Activated CD4-positive, alpha-beta T cell treated with anti-CD3 and anti-CD28 coated beads, Interleukin-2, amount 10 ng/mL, durations not matched to agents 7 days and 5 days (primary cell): ENCODE data around the gene APBB1IP. TPM values are rescaled to one million over a fixed set of nuclear protein-coding genes. Genes with fewer than 3 reads are reported as not detected.

ENCODE experiments used
- CTCF ChIA-PET: fragments of 350-600 bp; sonication (Branson Sonifier 250); formaldehyde crosslinking; loops from one replicate; lab custom pipeline; 2021; ENCODE audit warnings: antibody characterized with exemption; lab: Charles Lee
- POLR2A ChIA-PET: fragments of 350-600 bp; sonication (Branson Sonifier 250); formaldehyde crosslinking; loops from one replicate; lab custom pipeline; 2021; ENCODE audit warnings: antibody characterized with exemption; lab: Charles Lee
- DNase-seq: peaks from one replicate; pipeline ENCODE4 v3.0.0-alpha.2; 2020
- H3K27ac Mint-ChIP-seq: one replicate; pipeline ENCODE4 v1.8.0; 2021; ENCODE audit warnings: mild to moderate bottlenecking, moderate library complexity, mixed read lengths
- H3K27me3 Mint-ChIP-seq: one replicate; pipeline ENCODE4 v1.8.0; 2021; ENCODE audit warnings: mixed read lengths
- H3K36me3 Mint-ChIP-seq: one replicate; pipeline ENCODE4 v1.8.0; 2021; ENCODE audit warnings: low read depth, mixed read lengths
- H3K4me1 Mint-ChIP-seq: one replicate; pipeline ENCODE4 v1.8.0; 2021; ENCODE audit warnings: mixed read lengths
- H3K4me3 Mint-ChIP-seq: one replicate; pipeline ENCODE4 v1.8.0; 2021; ENCODE audit warnings: mild to moderate bottlenecking, moderate library complexity, mixed read lengths
- H3K9me3 Mint-ChIP-seq: one replicate; pipeline ENCODE4 v1.8.0; 2021; ENCODE audit warnings: mixed read lengths
- total RNA-seq, 2 experiments: library from RNA; stranded (reverse); gene quantifications; one replicate each; pipeline ENCODE4 v1.2.3, GENCODE V29; 2021

The APBB1IP gene
- total RNA-seq, 2 experiments from 2014 or later: 78.4 to 92.2 TPM

GRCh38 chr10:26430641-26431163, 7.4 kb upstream of the APBB1IP start:
- H3K27me3 Mint-ChIP-seq: no peaks in the 10 kb centered on the region
- CTCF ChIA-PET: interaction anchor here (0.6 to 1.3 kb wide), 3 partner anchors 17 to 128 kb away, joined by 3 read pairs; no protein-coding TSS in a partner anchor
- peaks cover 20% of the 10 kb centered on the region for H3K4me1 Mint-ChIP-seq
- H3K27ac Mint-ChIP-seq: peak overlapping the region; percentile 89
- H3K36me3 Mint-ChIP-seq: no peaks in the 10 kb centered on the region
- DNase-seq: peak; percentile 57
- peaks cover 6% of the 10 kb centered on the region for H3K9me3 Mint-ChIP-seq
- POLR2A ChIA-PET: no interaction called here
- H3K4me3 Mint-ChIP-seq: no peak overlapping the region

GRCh38 chr10:26432938-26433337, 5.2 kb upstream of the APBB1IP start:
- POLR2A ChIA-PET: no interaction called here
- H3K9me3 Mint-ChIP-seq: peaks cover 4% of the 10 kb centered on the region
- CTCF ChIA-PET: interaction anchor here (3.0 kb wide), 1 partner anchor 9 kb away, joined by 9 read pairs; no protein-coding TSS in a partner anchor
- H3K4me1 Mint-ChIP-seq: peaks cover 37% of the 10 kb centered on the region
- H3K36me3 Mint-ChIP-seq: no peaks in the 10 kb centered on the region
- H3K4me3 Mint-ChIP-seq: no peak overlapping the region
- no peaks in the 10 kb centered on the region for H3K27me3 Mint-ChIP-seq
- no peak overlapping the region for H3K27ac Mint-ChIP-seq
- no peak for DNase-seq

GRCh38 chr10:26435852-26436251, 2.3 kb upstream of the APBB1IP start:
- DNase-seq: no peak
- peaks cover 4% of the 10 kb centered on the region for H3K9me3 Mint-ChIP-seq
- no peak overlapping the region for H3K4me3 Mint-ChIP-seq

GRCh38 chr10:26436848-26437247, 1.3 kb upstream of the APBB1IP start:
- Mint-ChIP-seq H3K27ac (no peak overlapping the region), H3K4me1 (peaks cover 33% of the 10 kb centered on the region), H3K4me3 (no peak overlapping the region), H3K36me3 (peaks cover 21% of the 10 kb centered on the region), H3K9me3 (peaks cover 5% of the 10 kb centered on the region), H3K27me3 (no peaks in the 10 kb centered on the region)
- no peak for DNase-seq
- CTCF ChIA-PET: no interaction called here
- POLR2A ChIA-PET: no interaction called here

More at GRCh38 chr10:26435852-26436251, 2.3 kb upstream of the APBB1IP start:
- H3K27me3 Mint-ChIP-seq: no peaks in the 10 kb centered on the region
- POLR2A ChIA-PET: no interaction called here
- peaks cover 25% of the 10 kb centered on the region for H3K4me1 Mint-ChIP-seq
- peak overlapping the region; percentile 15 for H3K27ac Mint-ChIP-seq
- H3K36me3 Mint-ChIP-seq: peaks cover 13% of the 10 kb centered on the region
- CTCF ChIA-PET: interaction anchor here (0.9 kb wide), 1 partner anchor 425 kb away, joined by 3 read pairs; the partner anchor contains the start of gene ABI1

GRCh38 chr10:26438534-26439341, 597 bp downstream of the APBB1IP start:
- DNase-seq: peak; percentile 77

GRCh38 chr10:26439406-26440087, 1.4 kb downstream of the APBB1IP start:
- ChIA-PET POLR2A (no interaction called here), CTCF (interaction anchor here (1.0 to 1.3 kb wide), 2 partner anchors 28 to 104 kb away, joined by 3 to 4 read pairs; no protein-coding TSS in a partner anchor)
- Mint-ChIP-seq H3K36me3 (peaks cover 44% of the 10 kb centered on the region), H3K4me3 (peak overlapping the region; percentile 94), H3K9me3 (peaks cover 7% of the 10 kb centered on the region), H3K27ac (peak overlapping the region; percentile 92), H3K27me3 (no peaks in the 10 kb centered on the region), H3K4me1 (peaks cover 53% of the 10 kb centered on the region)
- DNase-seq: no peak

More at GRCh38 chr10:26438534-26439341, 597 bp downstream of the APBB1IP start:
- H3K36me3 Mint-ChIP-seq: peaks cover 36% of the 10 kb centered on the region
- no peaks in the 10 kb centered on the region for H3K27me3 Mint-ChIP-seq
- H3K4me3 Mint-ChIP-seq: peak overlapping the region; percentile 94
- H3K9me3 Mint-ChIP-seq: peaks cover 7% of the 10 kb centered on the region
- CTCF ChIA-PET: interaction anchor here (0.6 to 1.3 kb wide), 3 partner anchors 29 to 118 kb away, joined by 3 to 4 read pairs (median 4); no protein-coding TSS in a partner anchor
- POLR2A ChIA-PET: no interaction called here
- peaks cover 46% of the 10 kb centered on the region for H3K4me1 Mint-ChIP-seq
- H3K27ac Mint-ChIP-seq: peak overlapping the region; percentile 92

- DNase-seq: no peak
- peak overlapping the region; percentile 94 for H3K4me3 Mint-ChIP-seq
- peaks cover 54% of the 10 kb centered on the region for H3K4me1 Mint-ChIP-seq
- ChIA-PET POLR2A (no interaction called here), CTCF (interaction anchor here (0.6 to 2.7 kb wide), 2 partner anchors 7 to 287 kb away, joined by 5 to 9 read pairs; no protein-coding TSS in a partner anchor)
- peaks cover 45% of the 10 kb centered on the region for H3K36me3 Mint-ChIP-seq
- peak overlapping the region; percentile 92 for H3K27ac Mint-ChIP-seq
- no peaks in the 10 kb centered on the region for H3K27me3 Mint-ChIP-seq
- peaks cover 3% of the 10 kb centered on the region for H3K9me3 Mint-ChIP-seq
Measured at GRCh38 chr10:26440088-26440470, 1.9 kb downstream of the APBB1IP start.

GRCh38 chr10:26441491-26442214, 3.5 kb downstream of the APBB1IP start:
- no peaks in the 10 kb centered on the region for H3K27me3 Mint-ChIP-seq
- H3K4me1 Mint-ChIP-seq: peaks cover 60% of the 10 kb centered on the region
- DNase-seq: no peak
- H3K4me3 Mint-ChIP-seq: peak overlapping the region; percentile 66
- peaks cover 5% of the 10 kb centered on the region for H3K9me3 Mint-ChIP-seq
- CTCF ChIA-PET: interaction anchor here (1.1 to 2.7 kb wide), 2 partner anchors 8 to 38 kb away, joined by 3 to 9 read pairs; no protein-coding TSS in a partner anchor
- peaks cover 60% of the 10 kb centered on the region for H3K36me3 Mint-ChIP-seq
- peak overlapping the region; percentile 74 for H3K27ac Mint-ChIP-seq
- POLR2A ChIA-PET: interaction anchor here (0.6 kb wide), 1 partner anchor 25 kb away, joined by 3 read pairs; no protein-coding TSS in a partner anchor

GRCh38 chr10:26445411-26446031, 7.4 kb downstream of the APBB1IP start:
- peaks cover 8% of the 10 kb centered on the region for H3K9me3 Mint-ChIP-seq
- peaks cover 80% of the 10 kb centered on the region for H3K4me1 Mint-ChIP-seq
- H3K4me3 Mint-ChIP-seq: no peak overlapping the region
- H3K27ac Mint-ChIP-seq: peak overlapping the region; percentile 17
- DNase-seq: no peak
- POLR2A ChIA-PET: no interaction called here
- H3K27me3 Mint-ChIP-seq: no peaks in the 10 kb centered on the region
- CTCF ChIA-PET: no interaction called here
- H3K36me3 Mint-ChIP-seq: peaks cover 70% of the 10 kb centered on the region

GRCh38 chr10:26446258-26446657, 8.1 kb downstream of the APBB1IP start:
- Mint-ChIP-seq H3K27me3 (no peaks in the 10 kb centered on the region), H3K9me3 (peaks cover 8% of the 10 kb centered on the region), H3K27ac (peak overlapping the region; percentile 87), H3K4me1 (peaks cover 80% of the 10 kb centered on the region), H3K4me3 (no peak overlapping the region), H3K36me3 (peaks cover 72% of the 10 kb centered on the region)
- DNase-seq: no peak
- POLR2A ChIA-PET: no interaction called here
- CTCF ChIA-PET: no interaction called here

GRCh38 chr10:26448292-26448691, 10.2 kb downstream of the APBB1IP start:
- H3K4me1 Mint-ChIP-seq: peaks cover 78% of the 10 kb centered on the region
- DNase-seq: no peak
- H3K36me3 Mint-ChIP-seq: peaks cover 73% of the 10 kb centered on the region
- peak overlapping the region; percentile 89 for H3K27ac Mint-ChIP-seq
- no peaks in the 10 kb centered on the region for H3K27me3 Mint-ChIP-seq
- POLR2A ChIA-PET: no interaction called here
- peak overlapping the region; percentile 71 for H3K4me3 Mint-ChIP-seq
- peaks cover 6% of the 10 kb centered on the region for H3K9me3 Mint-ChIP-seq
- CTCF ChIA-PET: interaction anchor here (0.6 to 1.2 kb wide), 3 partner anchors 15 to 173 kb away, joined by 3 read pairs; no protein-coding TSS in a partner anchor
